PC-3 (cell line): ENCODE measurements around the gene MYLK4. TPM values are rescaled to one million over a fixed set of nuclear protein-coding genes. Genes with fewer than 3 reads are reported as not detected.

Experiments
- ATAC-seq: fragments of 200-7000 bp; cut with Tn5 transposase; 2 replicates; pipeline ENCODE4 v1.9.1; 2020; ENCODE audit warnings: mild to moderate bottlenecking, moderate library complexity
- BruUV-seq: library from RNA; stranded (reverse); fragments of 400-500 nt; replicated peaks from 2 replicates; lab custom pipeline; 2021; lab: Mats Ljungman, UMichigan
- CTCF ChIA-PET: fragments of 300-600 bp; sonication (Branson Sonifier 250); formaldehyde crosslinking; loops from one replicate; lab custom pipeline; 2022; ENCODE audit warnings: antibody characterized with exemption; lab: Charles Lee
- POLR2A ChIA-PET: fragments of 300-600 bp; sonication (Branson Sonifier 250); formaldehyde crosslinking; loops from one replicate; lab custom pipeline; 2022; ENCODE audit warnings: antibody characterized with exemption; ENCODE audit not compliant: unreplicated experiment; lab: Charles Lee
- DNase-seq: peaks from one replicate; pipeline ENCODE4 v3.0.0-alpha.2; 2015
- H2AFZ ChIP-seq: fragments of 300-600 bp; sonication (generic); 2 replicates; pipeline ENCODE4 v1.6.0; 2016; ENCODE audit warnings: antibody characterized with exemption, low read length
- H3F3A ChIP-seq: fragments of 300-600 bp; sonication (generic); one replicate; pipeline ENCODE4 v1.6.0; 2017; ENCODE audit warnings: antibody characterized with exemption, low read length, control low read depth, mild to moderate bottlenecking; ENCODE audit not compliant: unreplicated experiment
- H3K27ac ChIP-seq: fragments of 300-600 bp; sonication (generic); 2 replicates; pipeline ENCODE4 v1.5.1; 2016; ENCODE audit warnings: mild to moderate bottlenecking, low read length
- H3K27me3 ChIP-seq: fragments of 300-600 bp; sonication (generic); 2 replicates; pipeline ENCODE4 v1.6.1; 2016; ENCODE audit warnings: low read length, mixed read lengths
- H3K36me3 ChIP-seq: fragments of 300-600 bp; sonication (generic); 2 replicates; pipeline ENCODE4 v1.6.1; 2016; ENCODE audit warnings: low read depth, mixed run types, low read length, mixed read lengths
- H3K4me1 ChIP-seq: fragments of 300-600 bp; sonication (generic); 2 replicates; pipeline ENCODE4 v1.5.1; 2016; ENCODE audit warnings: low read length; ENCODE audit not compliant: insufficient read depth
- H3K4me2 ChIP-seq: fragments of 300-600 bp; sonication (generic); 2 replicates; pipeline ENCODE4 v1.6.0; 2016; ENCODE audit warnings: low read length
- H3K4me3 ChIP-seq: fragments of 300-600 bp; sonication (generic); 2 replicates; pipeline ENCODE4 v1.5.1; 2016; ENCODE audit warnings: mild to moderate bottlenecking, low read length, mixed read lengths
- H3K79me2 ChIP-seq: fragments of 300-600 bp; sonication (generic); 2 replicates; pipeline ENCODE4 v1.6.1; 2017; ENCODE audit warnings: low read length, mixed read lengths
- H3K9ac ChIP-seq: fragments of 300-600 bp; sonication (generic); 2 replicates; pipeline ENCODE4 v1.6.0; 2016; ENCODE audit warnings: mild to moderate bottlenecking, low read length
- H3K9me2 ChIP-seq: fragments of 300-600 bp; sonication (generic); replicated peaks from 2 replicates; pipeline ENCODE4 v1.6.1; 2016; ENCODE audit warnings: mixed run types, low read length, mixed read lengths
- H3K9me3 ChIP-seq: fragments of 300-600 bp; sonication (generic); 2 replicates; pipeline ENCODE4 v1.6.1; 2016; ENCODE audit warnings: low read length, mixed read lengths
- H4K20me1 ChIP-seq: fragments of 300-600 bp; sonication (generic); 2 replicates; pipeline ENCODE4 v1.6.1; 2016; ENCODE audit warnings: low read length, mixed read lengths
- EZH2 ChIP-seq: fragments of 300-600 bp; sonication (generic); IDR thresholded peaks from one replicate; pipeline ENCODE4 v1.6.1; 2017; ENCODE audit warnings: antibody characterized with exemption, mild to moderate bottlenecking, low read length; ENCODE audit not compliant: unreplicated experiment
- EZH2phosphoT487 ChIP-seq: fragments of 300-600 bp; sonication (generic); IDR thresholded peaks from 2 replicates; pipeline ENCODE4 v1.6.1; 2018; ENCODE audit warnings: mild to moderate bottlenecking, antibody characterized with exemption, low read length, borderline replicate concordance
- intact Hi-C: fragments of 100-400 bp; cut with micrococcal nuclease; formaldehyde crosslinking; loops from 2 replicates; pipeline ENCODE4 v1.9.0; 2023
- total RNA-seq: library from RNA; depleted of rRNA; stranded (reverse); fragments of >200 nt; gene quantifications from 2 replicates; pipeline ENCODE4 v1.2.3, GENCODE V29; 2014
- TF ChIP-seq, protein P1 (sequence below): fragments of 300-600 bp; sonication (generic); conservative IDR thresholded peaks from 2 replicates; pipeline ENCODE4 v1.5.1; 2017; ENCODE audit warnings: antibody characterized with exemption, low read depth, mild to moderate bottlenecking, low read length

MYLK4 gene
- total RNA-seq, 1 experiment from 2014 or later, result 0.11 TPM

DNA sequence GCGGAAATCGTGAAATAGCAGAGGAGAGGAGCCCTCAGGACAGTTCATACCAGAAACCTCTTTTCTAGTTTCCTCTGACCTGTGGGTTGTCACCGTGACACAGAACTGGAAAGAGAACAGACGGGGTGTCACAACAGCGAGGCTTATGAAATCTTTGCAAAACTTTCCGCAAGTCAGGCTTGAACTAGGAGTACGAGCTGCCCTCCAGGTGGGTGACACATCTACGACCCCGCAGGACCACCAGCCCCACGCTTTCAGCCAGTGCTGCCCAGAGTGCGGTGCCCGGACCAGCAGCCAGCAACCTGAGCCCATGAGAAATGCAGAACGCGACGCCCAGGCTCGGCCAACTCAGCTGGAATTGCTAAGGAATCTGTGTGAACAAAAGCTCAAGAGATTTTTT is 45.2 kb upstream of the MYLK4 start:
- no peak for ATAC-seq
- Histone ChIP-seq H3K9me2 (no peaks in the 10 kb centered on the region), H3K27me3 (no peaks in the 10 kb centered on the region), H3K79me2 (peaks cover 3% of the 10 kb centered on the region; the same call in 1 of the 2 replicates), H2AFZ (no peak overlapping the region), H3K9me3 (no peaks in the 10 kb centered on the region), H3F3A (peaks cover under 1% of the 10 kb centered on the region), H3K4me1 (peaks cover 38% of the 10 kb centered on the region), H3K36me3 (no peaks in the 10 kb centered on the region), H3K9ac (no peak overlapping the region), H3K27ac (no peak overlapping the region), H3K4me3 (no peak overlapping the region), H3K4me2 (no peak overlapping the region), H4K20me1 (no peaks in the 10 kb centered on the region)
- DNase-seq, result no peak
- TF ChIP-seq, protein P1, sequence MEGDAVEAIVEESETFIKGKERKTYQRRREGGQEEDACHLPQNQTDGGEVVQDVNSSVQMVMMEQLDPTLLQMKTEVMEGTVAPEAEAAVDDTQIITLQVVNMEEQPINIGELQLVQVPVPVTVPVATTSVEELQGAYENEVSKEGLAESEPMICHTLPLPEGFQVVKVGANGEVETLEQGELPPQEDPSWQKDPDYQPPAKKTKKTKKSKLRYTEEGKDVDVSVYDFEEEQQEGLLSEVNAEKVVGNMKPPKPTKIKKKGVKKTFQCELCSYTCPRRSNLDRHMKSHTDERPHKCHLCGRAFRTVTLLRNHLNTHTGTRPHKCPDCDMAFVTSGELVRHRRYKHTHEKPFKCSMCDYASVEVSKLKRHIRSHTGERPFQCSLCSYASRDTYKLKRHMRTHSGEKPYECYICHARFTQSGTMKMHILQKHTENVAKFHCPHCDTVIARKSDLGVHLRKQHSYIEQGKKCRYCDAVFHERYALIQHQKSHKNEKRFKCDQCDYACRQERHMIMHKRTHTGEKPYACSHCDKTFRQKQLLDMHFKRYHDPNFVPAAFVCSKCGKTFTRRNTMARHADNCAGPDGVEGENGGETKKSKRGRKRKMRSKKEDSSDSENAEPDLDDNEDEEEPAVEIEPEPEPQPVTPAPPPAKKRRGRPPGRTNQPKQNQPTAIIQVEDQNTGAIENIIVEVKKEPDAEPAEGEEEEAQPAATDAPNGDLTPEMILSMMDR, result no peak
- no peak for TF ChIP-seq EZH2
- no peak for TF ChIP-seq EZH2phosphoT487
- BruUV-seq, result no TSS peak
- ChIA-PET CTCF (no interaction called here), POLR2A (no interaction called here)
- intact Hi-C loops, result loop anchor here (2.0 kb wide), 1 partner anchor 15 kb away; no protein-coding TSS in a partner anchor

DNA sequence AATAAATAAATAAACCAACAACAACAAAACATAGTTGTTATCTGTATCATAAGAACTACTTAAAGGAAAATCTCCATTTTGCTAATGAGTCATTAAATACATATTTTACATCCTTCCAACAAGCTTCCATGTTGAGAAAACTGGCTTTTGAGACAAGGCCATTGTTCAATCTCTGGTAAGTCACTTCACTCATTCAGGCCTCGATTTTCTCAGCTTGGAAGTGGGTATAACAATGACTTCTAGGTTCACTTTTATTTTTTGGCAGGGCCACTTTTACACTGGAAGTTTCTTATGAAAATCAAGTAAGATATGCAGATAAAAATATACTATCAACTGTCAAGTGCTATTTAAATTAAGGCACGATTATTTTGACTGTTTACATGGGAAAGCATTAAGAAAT is 44.4 kb upstream of the MYLK4 start:
- Histone ChIP-seq H3K27me3 (no peaks in the 10 kb centered on the region), H3K79me2 (peaks cover 6% of the 10 kb centered on the region), H3K9me3 (no peaks in the 10 kb centered on the region), H3K9me2 (no peaks in the 10 kb centered on the region), H2AFZ (no peak overlapping the region), H3K4me2 (no peak overlapping the region), H3K27ac (no peak overlapping the region), H3K9ac (no peak overlapping the region), H3F3A (peaks cover 8% of the 10 kb centered on the region), H4K20me1 (no peaks in the 10 kb centered on the region), H3K4me1 (peaks cover 46% of the 10 kb centered on the region), H3K4me3 (no peak overlapping the region), H3K36me3 (no peaks in the 10 kb centered on the region)
- DNase-seq (no peak), ATAC-seq (no peak)
- ChIA-PET POLR2A (interaction anchor here (0.7 kb wide), 1 partner anchor 132 kb away, joined by 3 read pairs; no protein-coding TSS in a partner anchor), CTCF (no interaction called here)
- TF ChIP-seq EZH2phosphoT487 (no peak), EZH2 (no peak)
- TF ChIP-seq, protein P1, result no peak
- intact Hi-C loops, result loop anchor here (2.0 kb wide), 1 partner anchor 16 kb away; no protein-coding TSS in a partner anchor
- BruUV-seq, result no TSS peak

DNA sequence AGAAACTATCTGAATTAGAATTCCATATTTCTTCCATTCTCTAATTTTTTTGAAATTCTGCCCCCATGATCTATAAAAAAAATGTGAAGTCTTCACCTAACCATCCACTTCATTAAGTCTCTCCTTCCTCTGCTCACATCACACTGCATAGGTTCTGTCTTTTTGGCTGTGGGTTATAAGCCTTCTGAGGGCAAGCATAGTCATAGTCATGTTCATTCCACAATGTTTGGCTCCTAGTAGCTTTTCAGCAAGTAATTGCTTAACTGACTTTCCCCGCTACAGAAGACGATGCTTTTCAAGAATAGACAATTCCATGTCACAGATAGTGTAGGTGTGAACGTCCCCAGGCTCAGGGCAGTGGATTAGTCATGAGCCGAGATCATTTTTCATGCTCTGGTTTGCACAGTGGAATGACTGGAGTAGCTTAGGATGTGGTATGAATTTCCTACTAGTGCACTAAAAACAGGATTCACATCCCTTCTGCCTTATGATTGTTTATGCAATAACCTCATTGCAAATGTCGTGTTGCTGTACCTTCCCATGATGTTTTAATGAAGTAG is 43.5 kb upstream of the MYLK4 start:
- H3K9me3 ChIP-seq, result no peaks in the 10 kb centered on the region
- H3K36me3 ChIP-seq, result no peaks in the 10 kb centered on the region
- peaks cover 53% of the 10 kb centered on the region for H3K4me1 ChIP-seq
- ATAC-seq (peak; percentile 66), DNase-seq (peak; percentile 76)
- POLR2A ChIA-PET, result no interaction called here
- H4K20me1 ChIP-seq, result no peaks in the 10 kb centered on the region
- peak overlapping the region; percentile 98 for H3K27ac ChIP-seq
- no peak overlapping the region for H3K4me3 ChIP-seq
- TF ChIP-seq EZH2 (no peak), EZH2phosphoT487 (no peak)
- H3K4me2 ChIP-seq, result no peak overlapping the region; the same call in 1 of the 2 replicates
- H3F3A ChIP-seq, result peaks cover 12% of the 10 kb centered on the region
- CTCF ChIA-PET, result no interaction called here
- H2AFZ ChIP-seq, result no peak overlapping the region
- intact Hi-C loops, result loop anchor here (2.0 kb wide), 1 partner anchor 17 kb away; no protein-coding TSS in a partner anchor
- H3K9ac ChIP-seq, result no peak overlapping the region; the same call in 1 of the 2 replicates
- no TSS peak for BruUV-seq
- no peaks in the 10 kb centered on the region for H3K27me3 ChIP-seq
- H3K9me2 ChIP-seq, result no peaks in the 10 kb centered on the region
- peaks cover 10% of the 10 kb centered on the region for H3K79me2 ChIP-seq
